Spleen (tissue), 7 donors: Measurements from ENCODE around the gene KRT23.

Source experiments
- CTCF ChIP-seq, 11 experiments: fragments of 200-600 bp in 7 of 11; fragments of 450-650 bp in 4 of 11; sonication (generic) in 4 of 11; IDR thresholded peaks in 8 of 11; conservative IDR thresholded peaks in 3 of 11; 1 replicate in 7 of 11; 2 replicates in 4 of 11; pipeline versions ENCODE4 v1.4.0 to v1.8.0; 2016 to 2021; ENCODE audit warnings: antibody characterized with exemption in 11 of 11, inconsistent platforms in 4 of 11, mild to moderate bottlenecking in 1 of 11
- POLR2A ChIP-seq, 3 donors: fragments of 450-650 bp; IDR thresholded peaks; one replicate each; pipeline ENCODE4 v1.5.1; 2017; ENCODE audit warnings: antibody characterized with exemption in 3 of 3, mild to moderate bottlenecking in 1 of 3
- donor health status: DM: no; HTN: no; CAD: no; lungs with moderate emphysema.
- donor health status: DM: no; HTN: no; CAD: no.
- donor health status: DM: no; HTN: no; CAD: no.

- TF ChIP-seq CTCF (IDR thresholded peaks at IDR 0.05 in 8 of 11, conservative IDR thresholded peaks at IDR 0.05 in 3 of 11): no peak
- no peak for TF ChIP-seq POLR2A (IDR thresholded peaks at IDR 0.05)
Observed at GRCh38 chr17:40936437-40936971, 942 bp downstream of the KRT23 start.
